Liver (tissue), 3 donors: Measurements from ENCODE around the gene NUTF2.

Experiments
- NR2F2 ChIP-seq: IDR thresholded peaks from 2 replicates; pipeline ENCODE4 v1.6.1; 2016; ENCODE audit warnings: antibody characterized with exemption
- RXRA ChIP-seq, 2 donors: IDR thresholded peaks; 2 replicates each; pipeline ENCODE4 v1.6.1; 2017 to 2018; ENCODE audit warnings: antibody characterized with exemption in 2 of 2, mild to moderate bottlenecking in 1 of 2
- YY1 ChIP-seq: IDR thresholded peaks from 2 replicates; pipeline ENCODE4 v1.6.1; 2016; ENCODE audit warnings: antibody characterized with exemption, mild to moderate bottlenecking
- TF ChIP-seq, protein P1 (sequence below): fragments of 150-350 bp; IDR thresholded peaks from 2 replicates; pipeline ENCODE4 v1.5.1; 2017; ENCODE audit warnings: improper control_type of control experiment, low read depth, low read length; ENCODE audit not compliant: missing input control
- TF ChIP-seq, protein P2 (sequence below): IDR thresholded peaks from 2 replicates; pipeline ENCODE4 v1.6.1; 2016; ENCODE audit warnings: antibody characterized with exemption, mild to moderate bottlenecking
- TF ChIP-seq, protein P3 (sequence below): IDR thresholded peaks from 2 replicates; pipeline ENCODE4 v1.6.1; 2016; ENCODE audit warnings: antibody characterized with exemption
- donor health status: healthy.
- donor health status: healthy.

DNA sequence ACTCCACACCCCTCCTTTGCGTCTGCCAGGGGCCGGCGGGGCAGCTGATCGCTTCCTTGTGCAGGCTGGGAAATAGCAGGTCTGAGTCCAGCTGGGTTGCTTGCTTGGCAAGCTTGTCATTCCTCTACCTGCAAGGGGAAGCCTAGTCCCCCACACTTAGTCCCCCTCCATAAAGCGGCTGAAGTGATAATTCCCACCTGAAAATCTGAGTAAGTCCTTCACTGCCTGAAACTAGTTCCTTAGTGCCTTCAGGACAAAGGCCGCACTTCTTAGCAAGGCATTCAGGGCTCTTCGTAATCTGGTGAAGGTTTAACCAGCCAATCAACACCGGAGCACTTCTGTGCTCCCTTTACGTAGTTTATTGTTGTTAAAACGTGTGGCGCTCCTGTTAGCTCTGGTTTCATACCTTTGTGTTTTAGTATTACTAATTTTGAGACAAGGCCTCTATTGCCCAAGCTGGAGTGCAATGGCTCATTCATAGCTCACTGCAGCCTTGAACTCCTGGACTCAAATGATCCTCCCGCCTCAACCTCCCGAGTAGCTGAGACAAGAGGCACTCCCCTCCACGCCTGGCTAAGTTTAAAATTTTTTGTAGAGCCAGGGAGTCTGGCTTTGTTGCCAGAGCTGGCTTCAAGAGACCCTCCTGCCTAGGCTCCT, 47.1 kb downstream of the NUTF2 start:
- TF ChIP-seq, protein P1, sequence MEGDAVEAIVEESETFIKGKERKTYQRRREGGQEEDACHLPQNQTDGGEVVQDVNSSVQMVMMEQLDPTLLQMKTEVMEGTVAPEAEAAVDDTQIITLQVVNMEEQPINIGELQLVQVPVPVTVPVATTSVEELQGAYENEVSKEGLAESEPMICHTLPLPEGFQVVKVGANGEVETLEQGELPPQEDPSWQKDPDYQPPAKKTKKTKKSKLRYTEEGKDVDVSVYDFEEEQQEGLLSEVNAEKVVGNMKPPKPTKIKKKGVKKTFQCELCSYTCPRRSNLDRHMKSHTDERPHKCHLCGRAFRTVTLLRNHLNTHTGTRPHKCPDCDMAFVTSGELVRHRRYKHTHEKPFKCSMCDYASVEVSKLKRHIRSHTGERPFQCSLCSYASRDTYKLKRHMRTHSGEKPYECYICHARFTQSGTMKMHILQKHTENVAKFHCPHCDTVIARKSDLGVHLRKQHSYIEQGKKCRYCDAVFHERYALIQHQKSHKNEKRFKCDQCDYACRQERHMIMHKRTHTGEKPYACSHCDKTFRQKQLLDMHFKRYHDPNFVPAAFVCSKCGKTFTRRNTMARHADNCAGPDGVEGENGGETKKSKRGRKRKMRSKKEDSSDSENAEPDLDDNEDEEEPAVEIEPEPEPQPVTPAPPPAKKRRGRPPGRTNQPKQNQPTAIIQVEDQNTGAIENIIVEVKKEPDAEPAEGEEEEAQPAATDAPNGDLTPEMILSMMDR = no peak
- TF ChIP-seq RXRA (IDR thresholded peaks at IDR 0.05) (no peak), YY1 (no peak), NR2F2 (no peak)
- TF ChIP-seq, protein P2, sequence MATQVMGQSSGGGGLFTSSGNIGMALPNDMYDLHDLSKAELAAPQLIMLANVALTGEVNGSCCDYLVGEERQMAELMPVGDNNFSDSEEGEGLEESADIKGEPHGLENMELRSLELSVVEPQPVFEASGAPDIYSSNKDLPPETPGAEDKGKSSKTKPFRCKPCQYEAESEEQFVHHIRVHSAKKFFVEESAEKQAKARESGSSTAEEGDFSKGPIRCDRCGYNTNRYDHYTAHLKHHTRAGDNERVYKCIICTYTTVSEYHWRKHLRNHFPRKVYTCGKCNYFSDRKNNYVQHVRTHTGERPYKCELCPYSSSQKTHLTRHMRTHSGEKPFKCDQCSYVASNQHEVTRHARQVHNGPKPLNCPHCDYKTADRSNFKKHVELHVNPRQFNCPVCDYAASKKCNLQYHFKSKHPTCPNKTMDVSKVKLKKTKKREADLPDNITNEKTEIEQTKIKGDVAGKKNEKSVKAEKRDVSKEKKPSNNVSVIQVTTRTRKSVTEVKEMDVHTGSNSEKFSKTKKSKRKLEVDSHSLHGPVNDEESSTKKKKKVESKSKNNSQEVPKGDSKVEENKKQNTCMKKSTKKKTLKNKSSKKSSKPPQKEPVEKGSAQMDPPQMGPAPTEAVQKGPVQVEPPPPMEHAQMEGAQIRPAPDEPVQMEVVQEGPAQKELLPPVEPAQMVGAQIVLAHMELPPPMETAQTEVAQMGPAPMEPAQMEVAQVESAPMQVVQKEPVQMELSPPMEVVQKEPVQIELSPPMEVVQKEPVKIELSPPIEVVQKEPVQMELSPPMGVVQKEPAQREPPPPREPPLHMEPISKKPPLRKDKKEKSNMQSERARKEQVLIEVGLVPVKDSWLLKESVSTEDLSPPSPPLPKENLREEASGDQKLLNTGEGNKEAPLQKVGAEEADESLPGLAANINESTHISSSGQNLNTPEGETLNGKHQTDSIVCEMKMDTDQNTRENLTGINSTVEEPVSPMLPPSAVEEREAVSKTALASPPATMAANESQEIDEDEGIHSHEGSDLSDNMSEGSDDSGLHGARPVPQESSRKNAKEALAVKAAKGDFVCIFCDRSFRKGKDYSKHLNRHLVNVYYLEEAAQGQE = no peak
- TF ChIP-seq, protein P3, sequence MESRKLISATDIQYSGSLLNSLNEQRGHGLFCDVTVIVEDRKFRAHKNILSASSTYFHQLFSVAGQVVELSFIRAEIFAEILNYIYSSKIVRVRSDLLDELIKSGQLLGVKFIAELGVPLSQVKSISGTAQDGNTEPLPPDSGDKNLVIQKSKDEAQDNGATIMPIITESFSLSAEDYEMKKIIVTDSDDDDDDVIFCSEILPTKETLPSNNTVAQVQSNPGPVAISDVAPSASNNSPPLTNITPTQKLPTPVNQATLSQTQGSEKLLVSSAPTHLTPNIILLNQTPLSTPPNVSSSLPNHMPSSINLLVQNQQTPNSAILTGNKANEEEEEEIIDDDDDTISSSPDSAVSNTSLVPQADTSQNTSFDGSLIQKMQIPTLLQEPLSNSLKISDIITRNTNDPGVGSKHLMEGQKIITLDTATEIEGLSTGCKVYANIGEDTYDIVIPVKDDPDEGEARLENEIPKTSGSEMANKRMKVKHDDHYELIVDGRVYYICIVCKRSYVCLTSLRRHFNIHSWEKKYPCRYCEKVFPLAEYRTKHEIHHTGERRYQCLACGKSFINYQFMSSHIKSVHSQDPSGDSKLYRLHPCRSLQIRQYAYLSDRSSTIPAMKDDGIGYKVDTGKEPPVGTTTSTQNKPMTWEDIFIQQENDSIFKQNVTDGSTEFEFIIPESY = no peak
